HEK293 (cell line): Measurements from ENCODE around the gene OR5M11.

Experiments used
- CTCF ChIA-PET: fragments of 350-600 bp; formaldehyde crosslinking; extraction: SDS; loops from one replicate; lab custom pipeline; 2021; ENCODE audit warnings: antibody characterized with exemption; lab: Yijun Ruan, JAX
- POLR2A ChIA-PET: fragments of 300-600 bp; formaldehyde crosslinking; extraction: SDS; loops from one replicate; lab custom pipeline; 2020; ENCODE audit warnings: antibody characterized with exemption, inconsistent platforms; lab: Yijun Ruan, JAX
- H3K27ac ChIP-seq: fragments of 200-500 bp; sonication (Bioruptor generic); 2 replicates; pipeline ENCODE4 v1.5.1; 2014; ENCODE audit warnings: low read depth, low read length, control low read depth, inconsistent platforms; ENCODE audit errors: extremely low read depth
- H3K36me3 ChIP-seq, 2 experiments: fragments of 200-500 bp in 1 of 2; sonication (Bioruptor generic) in 1 of 2; 1 replicate in 1 of 2; 2 replicates in 1 of 2; pipeline ENCODE4 v1.5.1; 2014 to 2017; ENCODE audit warnings: inconsistent platforms in 2 of 2, low read length in 2 of 2; ENCODE audit not compliant: control insufficient read depth in 2 of 2, insufficient read depth in 1 of 2
- H3K4me1 ChIP-seq: fragments of 200-500 bp; sonication (Bioruptor generic); 2 replicates; pipeline ENCODE4 v1.5.1; 2014; ENCODE audit warnings: mild to moderate bottlenecking, low read length, inconsistent platforms; ENCODE audit not compliant: control insufficient read depth, insufficient read depth
- H3K4me3 ChIP-seq: 2 replicates; pipeline ENCODE4 v1.5.1; 2011; ENCODE audit warnings: low read depth, mild to moderate bottlenecking, control low read depth, low read length, moderate library complexity
- H3K9me3 ChIP-seq: fragments of 200-500 bp; sonication (Bioruptor generic); 2 replicates; pipeline ENCODE4 v1.5.1; 2014; ENCODE audit warnings: low read depth, low read length, inconsistent platforms; ENCODE audit not compliant: control insufficient read depth, insufficient read depth
- FEZF1 ChIP-seq: fragments of 450-650 bp; formaldehyde crosslinking; IDR thresholded peaks from 2 replicates; pipeline ENCODE4 v1.5.1; 2016; ENCODE audit warnings: missing biosample characterization, missing genetic modification characterization
- INSM2 ChIP-seq: fragments of 450-650 bp; formaldehyde crosslinking; IDR thresholded peaks from 2 replicates; pipeline ENCODE4 v1.5.1; 2016; ENCODE audit warnings: missing biosample characterization, missing genetic modification characterization
- KLF7 ChIP-seq: fragments of 450-650 bp; formaldehyde crosslinking; IDR thresholded peaks from 2 replicates; pipeline ENCODE4 v1.5.1; 2016; ENCODE audit warnings: missing biosample characterization, missing genetic modification characterization, borderline replicate concordance
- SCRT1 ChIP-seq: fragments of 450-650 bp; formaldehyde crosslinking; IDR thresholded peaks from 2 replicates; pipeline ENCODE4 v1.5.1; 2016; ENCODE audit warnings: missing biosample characterization, missing genetic modification characterization, borderline replicate concordance
- ZBTB20 ChIP-seq: fragments of 450-650 bp; formaldehyde crosslinking; IDR thresholded peaks from 2 replicates; pipeline ENCODE4 v1.5.1; 2016; ENCODE audit warnings: missing biosample characterization, missing genetic modification characterization
- ZNF146 ChIP-seq: fragments of 450-650 bp; formaldehyde crosslinking; IDR thresholded peaks from 2 replicates; pipeline ENCODE4 v1.5.1; 2016; ENCODE audit warnings: missing biosample characterization, missing genetic modification characterization
- ZNF175 ChIP-seq: fragments of 450-650 bp; formaldehyde crosslinking; IDR thresholded peaks from 2 replicates; pipeline ENCODE4 v1.5.1; 2016; ENCODE audit warnings: missing biosample characterization, missing genetic modification characterization
- ZNF362 ChIP-seq: fragments of 450-650 bp; formaldehyde crosslinking; IDR thresholded peaks from 2 replicates; pipeline ENCODE4 v1.5.1; 2016; ENCODE audit warnings: missing biosample characterization, missing genetic modification characterization
- ZNF391 ChIP-seq: fragments of 450-650 bp; formaldehyde crosslinking; IDR thresholded peaks from 2 replicates; pipeline ENCODE4 v1.5.1; 2016; ENCODE audit warnings: low read depth, missing biosample characterization, missing genetic modification characterization, borderline replicate concordance
- ZNF513 ChIP-seq: fragments of 450-650 bp; IDR thresholded peaks from 2 replicates; pipeline ENCODE4 v1.5.1; 2018; ENCODE audit warnings: missing biosample characterization, missing genetic modification characterization
- ZNF548 ChIP-seq: fragments of 450-650 bp; formaldehyde crosslinking; IDR thresholded peaks from 2 replicates; pipeline ENCODE4 v1.5.1; 2016; ENCODE audit warnings: missing biosample characterization, missing genetic modification characterization
- ZNF596 ChIP-seq: fragments of 450-650 bp; IDR thresholded peaks from 2 replicates; pipeline ENCODE4 v1.5.0; 2018; ENCODE audit warnings: missing biosample characterization, mild to moderate bottlenecking, missing genetic modification characterization, moderate library complexity
- ZNF626 ChIP-seq: fragments of 450-650 bp; sonication (Bioruptor Pico); formaldehyde crosslinking; IDR thresholded peaks from 2 replicates; pipeline ENCODE4 v1.5.1; 2018; ENCODE audit warnings: missing biosample characterization, missing genetic modification characterization, inconsistent platforms
- ZNF664 ChIP-seq: fragments of 450-650 bp; formaldehyde crosslinking; IDR thresholded peaks from 2 replicates; pipeline ENCODE4 v1.5.1; 2016; ENCODE audit warnings: missing biosample characterization, missing genetic modification characterization
- ZNF791 ChIP-seq: fragments of 450-650 bp; formaldehyde crosslinking; IDR thresholded peaks from 2 replicates; pipeline ENCODE4 v1.5.1; 2016; ENCODE audit warnings: missing biosample characterization, missing genetic modification characterization
- TF ChIP-seq, protein P1 (sequence below): fragments of 450-650 bp; formaldehyde crosslinking; IDR thresholded peaks from 2 replicates; pipeline ENCODE4 v1.5.1; 2016; ENCODE audit warnings: missing biosample characterization, missing genetic modification characterization

OR5M11 gene

GRCh38 chr11:56509439-56509838, 33.6 kb downstream of the OR5M11 start:
- ChIA-PET POLR2A (no interaction called here), CTCF (no interaction called here)
- Histone ChIP-seq H3K36me3 (no peaks in the 10 kb centered on the region), H3K4me3 (no peak overlapping the region), H3K4me1 (no peaks in the 10 kb centered on the region), H3K9me3 (no peaks in the 10 kb centered on the region), H3K27ac (no peak overlapping the region)
- TF ChIP-seq ZNF626 (tag by site-specific recombination) = no peak
- no peak for TF ChIP-seq ZNF791 (tag by site-specific recombination)
- no peak for TF ChIP-seq ZNF362 (tag by site-specific recombination)
- no peak for TF ChIP-seq ZNF146 (tag by site-specific recombination)
- no peak for TF ChIP-seq FEZF1 (tag by site-specific recombination)

DNA sequence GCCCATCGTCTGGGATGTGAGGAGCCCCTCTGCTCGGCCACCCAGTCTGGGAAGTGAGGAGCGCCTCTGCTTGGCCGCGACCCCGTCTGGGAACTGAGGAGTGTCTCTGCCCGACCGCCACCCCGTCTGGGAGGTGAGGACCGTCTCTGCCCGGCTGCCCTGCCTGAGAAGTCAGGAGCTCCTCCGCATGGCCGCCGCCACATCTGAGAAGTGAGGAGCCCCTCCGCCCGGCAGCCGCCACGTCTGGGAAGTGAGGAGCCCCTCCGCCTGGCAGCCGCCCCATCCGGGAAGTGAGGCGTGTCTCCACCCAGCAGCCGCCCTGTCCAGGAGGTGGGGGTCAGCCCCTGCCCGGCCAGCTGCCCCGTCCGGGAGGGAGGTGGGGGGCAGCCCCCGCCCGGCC, 46.0 kb downstream of the OR5M11 start:
- no peak overlapping the region for H3K27ac ChIP-seq
- TF ChIP-seq, protein P1, sequence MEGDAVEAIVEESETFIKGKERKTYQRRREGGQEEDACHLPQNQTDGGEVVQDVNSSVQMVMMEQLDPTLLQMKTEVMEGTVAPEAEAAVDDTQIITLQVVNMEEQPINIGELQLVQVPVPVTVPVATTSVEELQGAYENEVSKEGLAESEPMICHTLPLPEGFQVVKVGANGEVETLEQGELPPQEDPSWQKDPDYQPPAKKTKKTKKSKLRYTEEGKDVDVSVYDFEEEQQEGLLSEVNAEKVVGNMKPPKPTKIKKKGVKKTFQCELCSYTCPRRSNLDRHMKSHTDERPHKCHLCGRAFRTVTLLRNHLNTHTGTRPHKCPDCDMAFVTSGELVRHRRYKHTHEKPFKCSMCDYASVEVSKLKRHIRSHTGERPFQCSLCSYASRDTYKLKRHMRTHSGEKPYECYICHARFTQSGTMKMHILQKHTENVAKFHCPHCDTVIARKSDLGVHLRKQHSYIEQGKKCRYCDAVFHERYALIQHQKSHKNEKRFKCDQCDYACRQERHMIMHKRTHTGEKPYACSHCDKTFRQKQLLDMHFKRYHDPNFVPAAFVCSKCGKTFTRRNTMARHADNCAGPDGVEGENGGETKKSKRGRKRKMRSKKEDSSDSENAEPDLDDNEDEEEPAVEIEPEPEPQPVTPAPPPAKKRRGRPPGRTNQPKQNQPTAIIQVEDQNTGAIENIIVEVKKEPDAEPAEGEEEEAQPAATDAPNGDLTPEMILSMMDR (tag by site-specific recombination) = no peak
- TF ChIP-seq ZNF175 (tag by site-specific recombination) (no peak), ZNF513 (no peak), KLF7 (tag by site-specific recombination) (no peak)
- ChIA-PET POLR2A (no interaction called here), CTCF (no interaction called here)
- H3K4me3 ChIP-seq = no peak overlapping the region
- H3K9me3 ChIP-seq = no peaks in the 10 kb centered on the region
- no peaks in the 10 kb centered on the region for H3K36me3 ChIP-seq
- no peaks in the 10 kb centered on the region for H3K4me1 ChIP-seq

DNA sequence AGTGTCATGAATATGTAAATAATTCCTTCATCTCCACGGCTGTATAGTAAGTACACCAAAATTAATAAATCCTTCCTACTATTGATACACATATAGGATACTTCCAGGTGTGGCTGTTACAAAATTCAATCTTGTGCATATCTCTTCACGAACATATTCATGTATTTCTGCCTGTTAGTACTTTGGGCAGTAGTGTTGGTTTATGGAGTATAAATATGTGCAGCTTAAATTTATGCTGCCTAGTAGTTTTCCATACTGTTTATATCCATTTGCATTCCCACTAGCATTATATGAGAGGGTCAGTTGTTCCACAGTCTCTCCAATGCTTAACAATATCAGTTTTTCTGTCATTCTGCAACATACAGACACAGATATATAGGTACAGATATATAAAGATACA, 47.9 kb downstream of the OR5M11 start:
- Histone ChIP-seq H3K27ac (no peak overlapping the region), H3K4me1 (no peaks in the 10 kb centered on the region), H3K9me3 (no peaks in the 10 kb centered on the region), H3K36me3 (no peaks in the 10 kb centered on the region), H3K4me3 (no peak overlapping the region)
- ChIA-PET POLR2A (no interaction called here), CTCF (no interaction called here)
- TF ChIP-seq INSM2 (no peak), ZNF391 (tag by site-specific recombination) (no peak), ZBTB20 (tag by site-specific recombination) (no peak), ZNF664 (no peak), SCRT1 (no peak), ZNF548 (no peak), ZNF596 (tag by site-specific recombination) (no peak)
